PC-3 (cell line): Measurements from ENCODE around the gene OLFML2B. TPM values are rescaled to one million over a fixed set of nuclear protein-coding genes. Genes with fewer than 3 reads are reported as not detected.

ENCODE experiments used
- ATAC-seq: fragments of 200-7000 bp; cut with Tn5 transposase; 2 replicates; pipeline ENCODE4 v1.9.1; 2020; ENCODE audit warnings: mild to moderate bottlenecking, moderate library complexity
- BruUV-seq: library from RNA; stranded (reverse); fragments of 400-500 nt; replicated peaks from 2 replicates; lab custom pipeline; 2021; lab: Mats Ljungman, UMichigan
- CTCF ChIA-PET: fragments of 300-600 bp; sonication (Branson Sonifier 250); formaldehyde crosslinking; loops from one replicate; lab custom pipeline; 2022; ENCODE audit warnings: antibody characterized with exemption; lab: Charles Lee
- POLR2A ChIA-PET: fragments of 300-600 bp; sonication (Branson Sonifier 250); formaldehyde crosslinking; loops from one replicate; lab custom pipeline; 2022; ENCODE audit warnings: antibody characterized with exemption; ENCODE audit not compliant: unreplicated experiment; lab: Charles Lee
- DNase-seq: peaks from one replicate; pipeline ENCODE4 v3.0.0-alpha.2; 2015
- H2AFZ ChIP-seq: fragments of 300-600 bp; sonication (generic); 2 replicates; pipeline ENCODE4 v1.6.0; 2016; ENCODE audit warnings: antibody characterized with exemption, low read length
- H3F3A ChIP-seq: fragments of 300-600 bp; sonication (generic); one replicate; pipeline ENCODE4 v1.6.0; 2017; ENCODE audit warnings: antibody characterized with exemption, low read length, control low read depth, mild to moderate bottlenecking; ENCODE audit not compliant: unreplicated experiment
- H3K27ac ChIP-seq: fragments of 300-600 bp; sonication (generic); 2 replicates; pipeline ENCODE4 v1.5.1; 2016; ENCODE audit warnings: mild to moderate bottlenecking, low read length
- H3K27me3 ChIP-seq: fragments of 300-600 bp; sonication (generic); 2 replicates; pipeline ENCODE4 v1.6.1; 2016; ENCODE audit warnings: low read length, mixed read lengths
- H3K36me3 ChIP-seq: fragments of 300-600 bp; sonication (generic); 2 replicates; pipeline ENCODE4 v1.6.1; 2016; ENCODE audit warnings: low read depth, mixed run types, low read length, mixed read lengths
- H3K4me1 ChIP-seq: fragments of 300-600 bp; sonication (generic); 2 replicates; pipeline ENCODE4 v1.5.1; 2016; ENCODE audit warnings: low read length; ENCODE audit not compliant: insufficient read depth
- H3K4me2 ChIP-seq: fragments of 300-600 bp; sonication (generic); 2 replicates; pipeline ENCODE4 v1.6.0; 2016; ENCODE audit warnings: low read length
- H3K4me3 ChIP-seq: fragments of 300-600 bp; sonication (generic); 2 replicates; pipeline ENCODE4 v1.5.1; 2016; ENCODE audit warnings: mild to moderate bottlenecking, low read length, mixed read lengths
- H3K79me2 ChIP-seq: fragments of 300-600 bp; sonication (generic); 2 replicates; pipeline ENCODE4 v1.6.1; 2017; ENCODE audit warnings: low read length, mixed read lengths
- H3K9ac ChIP-seq: fragments of 300-600 bp; sonication (generic); 2 replicates; pipeline ENCODE4 v1.6.0; 2016; ENCODE audit warnings: mild to moderate bottlenecking, low read length
- H3K9me2 ChIP-seq: fragments of 300-600 bp; sonication (generic); replicated peaks from 2 replicates; pipeline ENCODE4 v1.6.1; 2016; ENCODE audit warnings: mixed run types, low read length, mixed read lengths
- H3K9me3 ChIP-seq: fragments of 300-600 bp; sonication (generic); 2 replicates; pipeline ENCODE4 v1.6.1; 2016; ENCODE audit warnings: low read length, mixed read lengths
- H4K20me1 ChIP-seq: fragments of 300-600 bp; sonication (generic); 2 replicates; pipeline ENCODE4 v1.6.1; 2016; ENCODE audit warnings: low read length, mixed read lengths
- CTCF ChIP-seq: fragments of 300-600 bp; sonication (generic); conservative IDR thresholded peaks from 2 replicates; pipeline ENCODE4 v1.5.1; 2017; ENCODE audit warnings: antibody characterized with exemption, low read depth, mild to moderate bottlenecking, low read length
- EZH2 ChIP-seq: fragments of 300-600 bp; sonication (generic); IDR thresholded peaks from one replicate; pipeline ENCODE4 v1.6.1; 2017; ENCODE audit warnings: antibody characterized with exemption, mild to moderate bottlenecking, low read length; ENCODE audit not compliant: unreplicated experiment
- EZH2phosphoT487 ChIP-seq: fragments of 300-600 bp; sonication (generic); IDR thresholded peaks from 2 replicates; pipeline ENCODE4 v1.6.1; 2018; ENCODE audit warnings: mild to moderate bottlenecking, antibody characterized with exemption, low read length, borderline replicate concordance
- intact Hi-C: fragments of 100-400 bp; cut with micrococcal nuclease; formaldehyde crosslinking; loops from 2 replicates; pipeline ENCODE4 v1.9.0; 2023
- total RNA-seq: library from RNA; depleted of rRNA; stranded (reverse); fragments of >200 nt; gene quantifications from 2 replicates; pipeline ENCODE4 v1.2.3, GENCODE V29; 2014

OLFML2B gene
- total RNA-seq, 1 experiment from 2014 or later = 1.4 TPM

GRCh38 chr1:161989108-161989507 is 34.6 kb downstream of the OLFML2B start:
- H2AFZ ChIP-seq = no peak overlapping the region
- intact Hi-C loops = no loop called here
- H3F3A ChIP-seq = no peaks in the 10 kb centered on the region
- CTCF ChIA-PET = no interaction called here
- no peak overlapping the region for H3K4me2 ChIP-seq
- peak; percentile 65 for ATAC-seq
- H3K27ac ChIP-seq = no peak overlapping the region
- TF ChIP-seq EZH2 (no peak), CTCF (peak; percentile 29; the same call in 1 of the 2 replicates), EZH2phosphoT487 (no peak)
- H3K9me3 ChIP-seq = no peaks in the 10 kb centered on the region
- H3K4me3 ChIP-seq = no peak overlapping the region
- no peaks in the 10 kb centered on the region for H3K4me1 ChIP-seq
- H3K9me2 ChIP-seq = no peaks in the 10 kb centered on the region
- no peak overlapping the region for H3K9ac ChIP-seq
- no peaks in the 10 kb centered on the region for H4K20me1 ChIP-seq
- no TSS peak for BruUV-seq
- POLR2A ChIA-PET = no interaction called here
- H3K27me3 ChIP-seq = no peaks in the 10 kb centered on the region
- DNase-seq = peak; percentile 45
- H3K79me2 ChIP-seq = no peaks in the 10 kb centered on the region
- no peaks in the 10 kb centered on the region for H3K36me3 ChIP-seq

DNA sequence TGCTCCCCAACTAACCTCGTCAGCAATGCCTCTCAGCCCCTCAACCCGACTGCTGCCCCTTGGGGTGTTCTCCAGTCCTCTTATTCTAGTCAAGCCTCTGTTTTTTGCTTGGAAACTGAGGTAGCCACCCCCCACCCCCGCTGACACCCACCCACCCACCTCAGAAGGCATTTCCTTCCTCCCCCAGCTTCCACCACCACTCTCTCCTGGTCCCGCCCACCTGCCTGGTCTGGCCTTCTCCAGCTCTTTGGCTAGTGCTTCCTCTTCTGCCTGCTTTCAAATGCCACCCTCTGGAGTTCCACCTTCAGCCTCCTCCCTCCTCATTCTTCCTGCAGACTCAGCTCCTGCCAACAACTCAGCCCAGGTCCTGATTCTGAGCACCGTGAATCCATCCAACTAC is 35.3 kb downstream of the OLFML2B start:
- no TSS peak for BruUV-seq
- no peaks in the 10 kb centered on the region for H3K79me2 ChIP-seq
- H3K4me2 ChIP-seq = no peak overlapping the region
- H2AFZ ChIP-seq = no peak overlapping the region
- H3K4me1 ChIP-seq = no peaks in the 10 kb centered on the region
- no peaks in the 10 kb centered on the region for H3K9me2 ChIP-seq
- no peaks in the 10 kb centered on the region for H4K20me1 ChIP-seq
- TF ChIP-seq CTCF = no peak
- TF ChIP-seq EZH2 = no peak
- H3K27me3 ChIP-seq = no peaks in the 10 kb centered on the region
- H3K9ac ChIP-seq = no peak overlapping the region
- no peak for ATAC-seq
- no peaks in the 10 kb centered on the region for H3K36me3 ChIP-seq
- DNase-seq = no peak
- intact Hi-C loops = no loop called here
- no peaks in the 10 kb centered on the region for H3K9me3 ChIP-seq
- no peaks in the 10 kb centered on the region for H3F3A ChIP-seq
- CTCF ChIA-PET = no interaction called here
- H3K27ac ChIP-seq = no peak overlapping the region
- POLR2A ChIA-PET = no interaction called here
- H3K4me3 ChIP-seq = no peak overlapping the region

DNA sequence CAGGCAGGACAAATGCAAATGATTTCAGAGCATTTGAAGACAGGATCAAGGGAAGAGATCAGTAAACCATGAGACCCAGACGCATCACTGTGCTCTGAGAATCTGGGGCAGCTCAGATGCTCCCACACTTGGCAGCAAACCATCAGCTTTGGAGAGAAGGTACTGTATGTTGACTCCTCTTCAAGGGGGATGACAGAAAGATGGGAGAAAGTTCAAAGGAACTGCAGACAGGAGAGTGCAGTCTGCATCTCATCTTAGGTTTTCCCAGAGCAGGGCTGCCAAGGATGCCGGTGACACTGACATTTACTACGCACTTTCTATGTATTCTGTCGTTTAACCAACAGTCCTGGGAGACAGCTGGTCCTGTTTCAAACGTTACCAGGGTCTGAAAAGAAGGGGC is 35.8 kb downstream of the OLFML2B start:
- H2AFZ ChIP-seq = no peak overlapping the region
- CTCF ChIA-PET = no interaction called here
- no peaks in the 10 kb centered on the region for H3K27me3 ChIP-seq
- POLR2A ChIA-PET = no interaction called here
- H3K4me3 ChIP-seq = no peak overlapping the region
- no peak overlapping the region for H3K27ac ChIP-seq
- H3F3A ChIP-seq = no peaks in the 10 kb centered on the region
- H3K4me1 ChIP-seq = no peaks in the 10 kb centered on the region
- DNase-seq (no peak), ATAC-seq (no peak)
- H3K4me2 ChIP-seq = no peak overlapping the region
- intact Hi-C loops = no loop called here
- H3K9ac ChIP-seq = no peak overlapping the region
- H4K20me1 ChIP-seq = no peaks in the 10 kb centered on the region
- no peaks in the 10 kb centered on the region for H3K79me2 ChIP-seq
- TF ChIP-seq EZH2phosphoT487 (no peak), EZH2 (no peak), CTCF (no peak)
- no peaks in the 10 kb centered on the region for H3K36me3 ChIP-seq
- no peaks in the 10 kb centered on the region for H3K9me3 ChIP-seq
- no peaks in the 10 kb centered on the region for H3K9me2 ChIP-seq
- BruUV-seq = no TSS peak
